A549 (cell line): ENCODE results near the gene PTPRK. TPM values are rescaled to one million over a fixed set of nuclear protein-coding genes. Genes with fewer than 3 reads are reported as not detected.

Source experiments
- ATAC-seq, 2 experiments: fragments of 200-7000 bp in 1 of 2; fragments of >200 bp in 1 of 2; cut with Nextera tagmentation in 1 of 2; cut with Tn5 transposase in 1 of 2; 3 replicates each; pipeline versions ENCODE4 v1.8.0 to v1.9.1; 2018 to 2020; ENCODE audit warnings: mild to moderate bottlenecking in 1 of 2, moderate library complexity in 1 of 2
- CTCF ChIA-PET: fragments of 300-600 bp; sonication (Branson Sonifier 250); formaldehyde crosslinking; extraction: SDS; loops from one replicate; lab custom pipeline; 2021; ENCODE audit warnings: antibody characterized with exemption, inconsistent platforms; lab: Yijun Ruan, JAX
- POLR2A ChIA-PET: fragments of 350-600 bp; formaldehyde crosslinking; extraction: SDS; loops from one replicate; lab custom pipeline; 2021; ENCODE audit warnings: antibody characterized with exemption, inconsistent platforms; lab: Yijun Ruan, JAX
- DNase-seq, 2 experiments: peaks; one replicate each; pipeline versions ENCODE4 v3.0.0 to v3.0.0-alpha.2; 2011 to 2016; ENCODE audit warnings: low read depth in 1 of 2, low spot score in 1 of 2
- FAIRE-seq: peaks from 2 replicates; lab custom pipeline; 2011; peaks lifted over from hg19 to GRCh38; lab: Jason Lieb, UNC
- H3K27ac ChIP-seq, 2 experiments: fragments of >200 bp; sonication (Bioruptor Twin); formaldehyde crosslinking; 3 replicates each; pipeline ENCODE4 v1.5.1; 2016 to 2017
- H3K4me1 ChIP-seq: fragments of >200 bp; sonication (Bioruptor Twin); formaldehyde crosslinking; 3 replicates; pipeline ENCODE4 v1.6.1; 2016
- H3K4me2 ChIP-seq: fragments of >200 bp; sonication (Bioruptor Twin); formaldehyde crosslinking; 3 replicates; pipeline ENCODE4 v1.6.1; 2016
- H3K4me3 ChIP-seq: fragments of >200 bp; sonication (Bioruptor Twin); formaldehyde crosslinking; 3 replicates; pipeline ENCODE4 v1.5.1; 2016
- H3K9me3 ChIP-seq: fragments of >200 bp; sonication (Bioruptor Twin); formaldehyde crosslinking; 3 replicates; pipeline ENCODE4 v1.6.1; 2016
- BCL3 ChIP-seq: fragments of >200 bp; sonication (Bioruptor Twin); formaldehyde crosslinking; IDR thresholded peaks from 3 replicates; pipeline ENCODE4 v1.6.1; 2016
- BHLHE40 ChIP-seq: IDR thresholded peaks from 2 replicates; pipeline ENCODE4 v1.6.1; 2012; ENCODE audit warnings: low read depth, low read length, inconsistent platforms
- CEBPB ChIP-seq, 2 experiments: fragments of >200 bp in 1 of 2; sonication (Bioruptor Twin) in 1 of 2; formaldehyde crosslinking in 1 of 2; IDR thresholded peaks; 2 replicates each; pipeline ENCODE4 v1.6.1; 2012 to 2016
- EHF ChIP-seq: fragments of 250-450 bp; sonication (Bioruptor Pico); IDR thresholded peaks from 2 replicates; pipeline ENCODE4 v1.5.0; 2020; ENCODE audit warnings: mild to moderate bottlenecking
- FOSL2 ChIP-seq, 2 experiments: fragments of 450-650 bp in 1 of 2; fragments of >200 bp in 1 of 2; sonication (Bioruptor Twin) in 1 of 2; formaldehyde crosslinking; IDR thresholded peaks; 2 replicates each; pipeline versions ENCODE4 v1.5.0 to v1.6.1; 2016 to 2020; ENCODE audit warnings: mild to moderate bottlenecking in 1 of 2, moderate library complexity in 1 of 2
- FOXS1 ChIP-seq: fragments of 250-450 bp; sonication (Bioruptor Pico); IDR thresholded peaks from 2 replicates; pipeline ENCODE4 v1.5.0; 2020; ENCODE audit warnings: mild to moderate bottlenecking, moderate library complexity
- HES2 ChIP-seq: fragments of >200 bp; sonication (Bioruptor Twin); formaldehyde crosslinking; IDR thresholded peaks from 2 replicates; pipeline ENCODE4 v1.6.1; 2016
- HEYL ChIP-seq: fragments of 250-450 bp; sonication (Bioruptor Pico); IDR thresholded peaks from 2 replicates; pipeline ENCODE4 v1.8.0; 2021; ENCODE audit warnings: mild to moderate bottlenecking, moderate library complexity
- HOXB5 ChIP-seq: fragments of 250-450 bp; sonication (Bioruptor Pico); IDR thresholded peaks from 2 replicates; pipeline ENCODE4 v1.5.0; 2020; ENCODE audit warnings: mild to moderate bottlenecking, moderate library complexity
- JUNB ChIP-seq: fragments of >200 bp; sonication (Bioruptor Twin); formaldehyde crosslinking; IDR thresholded peaks from 2 replicates; pipeline ENCODE4 v1.6.1; 2016
- KDM1A ChIP-seq: fragments of 200-600 bp; sonication (generic); IDR thresholded peaks from 2 replicates; pipeline ENCODE4 v1.6.1; 2016; ENCODE audit warnings: low read depth, mild to moderate bottlenecking
- NFE2L2 ChIP-seq: fragments of 150-350 bp; conservative IDR thresholded peaks from 2 replicates; pipeline ENCODE4 v1.6.1; 2014; ENCODE audit warnings: low read length
- NPAS2 ChIP-seq: fragments of 250-450 bp; sonication (Bioruptor Pico); IDR thresholded peaks from 2 replicates; pipeline ENCODE4 v1.8.0; 2022; ENCODE audit warnings: mild to moderate bottlenecking, moderate library complexity, borderline replicate concordance
- RAD21 ChIP-seq, 2 experiments: fragments of >200 bp in 1 of 2; sonication (Bioruptor Twin) in 1 of 2; formaldehyde crosslinking in 1 of 2; IDR thresholded peaks in 1 of 2; conservative IDR thresholded peaks in 1 of 2; 2 replicates in 1 of 2; 3 replicates in 1 of 2; pipeline ENCODE4 v1.6.1; 2012 to 2018; ENCODE audit warnings: inconsistent platforms in 1 of 2
- RCOR1 ChIP-seq: fragments of 150-350 bp; IDR thresholded peaks from 2 replicates; pipeline ENCODE4 v1.6.1; 2014; ENCODE audit warnings: antibody characterized with exemption, low read length, low read depth
- RNF2 ChIP-seq: fragments of 200-600 bp; sonication (generic); IDR thresholded peaks from 2 replicates; pipeline ENCODE4 v1.6.1; 2016; ENCODE audit warnings: low read depth, mild to moderate bottlenecking, antibody characterized with exemption, moderate library complexity, borderline replicate concordance
- SMC3 ChIP-seq: fragments of >200 bp; sonication (Bioruptor Twin); formaldehyde crosslinking; IDR thresholded peaks from 3 replicates; pipeline ENCODE4 v1.6.1; 2018; ENCODE audit warnings: inconsistent platforms
- SREBF2 ChIP-seq: fragments of 450-650 bp; IDR thresholded peaks from 2 replicates; pipeline ENCODE4 v1.6.1; 2014; ENCODE audit warnings: mild to moderate bottlenecking, moderate library complexity
- TFCP2L1 ChIP-seq: fragments of 250-450 bp; sonication (Bioruptor Pico); IDR thresholded peaks from 2 replicates; pipeline ENCODE4 v1.5.0; 2021; ENCODE audit warnings: mild to moderate bottlenecking
- ZFP36 ChIP-seq: fragments of 450-650 bp; IDR thresholded peaks from 2 replicates; pipeline ENCODE4 v1.6.1; 2014; ENCODE audit warnings: borderline replicate concordance; ENCODE audit not compliant: partially characterized antibody
- ZNF302 ChIP-seq: fragments of 250-450 bp; sonication (Bioruptor Pico); IDR thresholded peaks from 2 replicates; pipeline ENCODE4 v1.9.0; 2021; ENCODE audit warnings: inconsistent platforms, mild to moderate bottlenecking, moderate library complexity
- WGBS: methylation state at CpG from one replicate; pipeline ENCODE4 v1.1.6; 2017; ENCODE audit errors: missing lambda C conversion rate; 5-methylcytosine and 5-hydroxymethylcytosine counted together
- polyA plus RNA-seq, 4 experiments: library from polyadenylated mRNA; depleted of rRNA in 3 of 4; stranded (reverse); fragments of >200 nt; fragmentation: RNase III in 1 of 4; extraction: RNeasy Plus Mini Kit Qiagen cat#74134 plus additional on column Dnase treatment in 1 of 4; gene quantifications; 2 replicates in 3 of 4; 3 replicates in 1 of 4; pipeline ENCODE4 v1.2.3, GENCODE V29; 2011 to 2017
- TF ChIP-seq, protein P1 (sequence below): IDR thresholded peaks from 2 replicates; pipeline ENCODE4 v1.6.1; 2012
- TF ChIP-seq, protein P2 (sequence below): fragments of 250-450 bp; sonication (Bioruptor Pico); IDR thresholded peaks from 2 replicates; pipeline ENCODE4 v1.5.0; 2021; ENCODE audit warnings: mild to moderate bottlenecking, moderate library complexity, borderline replicate concordance

Gene PTPRK
- polyA plus RNA-seq, 2 of the 4 experiments (the other 2 are of a cell fraction) = 14.4 to 16.1 TPM

DNA sequence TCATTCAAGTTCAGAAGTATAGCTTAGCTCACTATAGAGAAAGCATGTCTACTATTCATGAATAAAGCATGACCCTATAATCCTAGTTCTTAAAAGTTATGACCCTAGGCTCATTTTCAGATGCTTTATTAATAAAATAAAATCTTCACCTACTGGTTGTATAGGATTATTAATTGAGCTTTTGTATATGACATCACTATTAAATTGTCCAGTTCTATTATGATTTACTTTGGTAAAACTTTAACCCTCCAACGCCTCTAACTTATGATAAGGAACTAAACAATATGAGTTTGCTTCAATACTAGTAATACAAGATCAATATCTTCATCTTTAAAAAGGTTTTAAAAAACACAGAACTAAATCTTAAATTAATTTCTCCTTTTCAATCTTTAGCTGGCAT lies 356.1 kb downstream of the PTPRK start (continued):
- no peak for TF ChIP-seq RNF2

DNA sequence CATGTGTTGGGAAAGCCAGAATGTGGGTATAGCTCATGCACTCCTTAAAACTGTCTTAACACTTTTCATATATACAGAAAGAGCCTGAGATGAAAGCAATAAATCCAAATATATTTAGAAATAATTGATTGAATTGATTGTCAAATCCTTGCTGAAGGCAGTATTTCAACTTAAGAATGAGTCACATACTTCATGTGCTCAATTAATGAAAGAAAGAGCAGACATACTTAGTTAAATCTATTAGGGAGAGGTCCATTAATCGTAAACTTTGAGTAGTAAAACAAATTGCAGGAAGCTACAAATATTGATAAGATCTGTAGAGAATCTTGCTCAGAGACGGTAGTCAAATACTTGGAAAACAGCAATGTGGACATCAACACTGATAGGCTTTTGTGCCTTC lies 358.0 kb downstream of the PTPRK start:
- DNase-seq (no peak), FAIRE-seq (no peak), ATAC-seq (no peak)
- TF ChIP-seq SMC3 = no peak
- no peak for TF ChIP-seq BCL3
- Histone ChIP-seq H3K27ac (no peak overlapping the region), H3K9me3 (no peaks in the 10 kb centered on the region), H3K4me3 (no peak overlapping the region), H3K4me2 (no peak overlapping the region), H3K4me1 (0 out of 3 replicates have a peak, but pooled peaks cover under 1% of the 10 kb centered on the region)
- CTCF ChIA-PET = no interaction called here
- WGBS = 94% methylated on average over 2 of the region's 2 CpGs
- POLR2A ChIA-PET = no interaction called here

GRCh38 chr6:128161839-128162238 lies 358.6 kb downstream of the PTPRK start:
- H3K4me1 ChIP-seq = no peaks in the 10 kb centered on the region
- no peak overlapping the region for H3K4me2 ChIP-seq
- CTCF ChIA-PET = no interaction called here
- no peaks in the 10 kb centered on the region for H3K9me3 ChIP-seq
- no peak overlapping the region for H3K4me3 ChIP-seq
- no peak for ATAC-seq
- no peak for FAIRE-seq
- TF ChIP-seq FOXS1 = no peak
- no peak for TF ChIP-seq RAD21 (conservative IDR thresholded peaks at IDR 0.05 in 1 of 2, IDR thresholded peaks at IDR 0.05 in 1 of 2)
- no peak for TF ChIP-seq KDM1A
- no peak for TF ChIP-seq JUNB
- no peak for TF ChIP-seq SREBF2
- TF ChIP-seq ZFP36 = no peak
- no peak for TF ChIP-seq EHF (CRISPR knock-in tag)
- TF ChIP-seq, protein P1, sequence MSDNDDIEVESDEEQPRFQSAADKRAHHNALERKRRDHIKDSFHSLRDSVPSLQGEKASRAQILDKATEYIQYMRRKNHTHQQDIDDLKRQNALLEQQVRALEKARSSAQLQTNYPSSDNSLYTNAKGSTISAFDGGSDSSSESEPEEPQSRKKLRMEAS = no peak
- no peak for TF ChIP-seq HES2
- TF ChIP-seq BHLHE40 = no peak
- TF ChIP-seq HOXB5 (CRISPR knock-in tag) = no peak
- no peak for TF ChIP-seq TFCP2L1
- TF ChIP-seq, protein P2, sequence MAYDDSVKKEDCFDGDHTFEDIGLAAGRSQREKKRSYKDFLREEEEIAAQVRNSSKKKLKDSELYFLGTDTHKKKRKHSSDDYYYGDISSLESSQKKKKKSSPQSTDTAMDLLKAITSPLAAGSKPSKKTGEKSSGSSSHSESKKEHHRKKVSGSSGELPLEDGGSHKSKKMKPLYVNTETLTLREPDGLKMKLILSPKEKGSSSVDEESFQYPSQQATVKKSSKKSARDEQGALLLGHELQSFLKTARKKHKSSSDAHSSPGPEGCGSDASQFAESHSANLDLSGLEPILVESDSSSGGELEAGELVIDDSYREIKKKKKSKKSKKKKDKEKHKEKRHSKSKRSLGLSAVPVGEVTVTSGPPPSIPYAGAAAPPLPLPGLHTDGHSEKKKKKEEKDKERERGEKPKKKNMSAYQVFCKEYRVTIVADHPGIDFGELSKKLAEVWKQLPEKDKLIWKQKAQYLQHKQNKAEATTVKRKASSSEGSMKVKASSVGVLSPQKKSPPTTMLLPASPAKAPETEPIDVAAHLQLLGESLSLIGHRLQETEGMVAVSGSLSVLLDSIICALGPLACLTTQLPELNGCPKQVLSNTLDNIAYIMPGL (CRISPR knock-in tag) = no peak
- TF ChIP-seq HEYL (CRISPR knock-in tag) = no peak
- 57% methylated on average over 1 of the region's 1 CpG for WGBS
- DNase-seq = no peak
- POLR2A ChIA-PET = no interaction called here
- H3K27ac ChIP-seq = no peak overlapping the region

GRCh38 chr6:128161263-128161662 lies 359.1 kb downstream of the PTPRK start:
- FAIRE-seq (no peak), DNase-seq (no peak), ATAC-seq (no peak)
- Histone ChIP-seq H3K9me3 (no peaks in the 10 kb centered on the region), H3K27ac (no peak overlapping the region), H3K4me1 (no peaks in the 10 kb centered on the region), H3K4me3 (no peak overlapping the region), H3K4me2 (no peak overlapping the region)
- no peak for TF ChIP-seq CEBPB (IDR thresholded peaks at IDR 0.05)
- TF ChIP-seq ZNF302 (CRISPR knock-in tag) = no peak
- TF ChIP-seq SREBF2 = no peak
- TF ChIP-seq BHLHE40 = no peak
- no peak for TF ChIP-seq NPAS2 (CRISPR knock-in tag)
- no peak for TF ChIP-seq FOSL2 (IDR thresholded peaks at IDR 0.05)
- no peak for TF ChIP-seq FOSL2 (CRISPR knock-in tag; IDR thresholded peaks at IDR 0.05)
- TF ChIP-seq NFE2L2 = no peak
- no peak for TF ChIP-seq RAD21 (conservative IDR thresholded peaks at IDR 0.05 in 1 of 2, IDR thresholded peaks at IDR 0.05 in 1 of 2)
- TF ChIP-seq RCOR1 = no peak
- no peak for TF ChIP-seq SMC3
- ChIA-PET POLR2A (no interaction called here), CTCF (no interaction called here)
- WGBS = 96% methylated on average over 1 of the region's 1 CpG
